ENCODE measurements around the gene PDE3A.
A peak's percentile ranks its signal among the peaks of the same experiment; 100 is the strongest.
"Not testable (repeated sequence)": the region's sequence is repeated elsewhere in the genome, so short reads cannot be mapped to it uniquely, and the experiment has no call there.

Gene PDE3A

GRCh38 chr12:20372326-20373096, 4.2 kb downstream of the PDE3A start:
- DNase-seq = no peak

- no peak for DNase-seq
Observed at GRCh38 chr12:20374795-20375194, 6.5 kb downstream of the PDE3A start.

DNA sequence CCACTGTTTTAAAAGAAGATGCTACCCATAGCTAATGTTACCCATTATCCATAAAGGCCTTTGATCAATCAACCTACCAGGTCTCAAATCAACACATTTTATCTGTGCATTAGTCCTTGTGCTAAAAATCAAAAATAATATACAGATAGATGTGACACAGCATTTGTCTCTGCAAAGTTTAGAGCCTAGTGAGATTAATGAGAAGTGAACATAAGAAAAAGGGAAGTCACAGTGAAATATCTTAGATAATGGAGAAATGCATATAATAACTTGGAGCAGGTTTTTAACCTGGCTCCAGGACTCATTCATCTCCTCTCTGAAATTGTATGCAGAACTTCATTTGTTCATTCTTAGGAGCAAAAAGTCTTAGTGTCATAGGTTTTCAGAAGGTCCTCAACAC, 7.2 kb downstream of the PDE3A start:
- DNase-seq = no peak

GRCh38 chr12:20376984-20377383, 8.6 kb downstream of the PDE3A start:
- DNase-seq = no peak

DNA sequence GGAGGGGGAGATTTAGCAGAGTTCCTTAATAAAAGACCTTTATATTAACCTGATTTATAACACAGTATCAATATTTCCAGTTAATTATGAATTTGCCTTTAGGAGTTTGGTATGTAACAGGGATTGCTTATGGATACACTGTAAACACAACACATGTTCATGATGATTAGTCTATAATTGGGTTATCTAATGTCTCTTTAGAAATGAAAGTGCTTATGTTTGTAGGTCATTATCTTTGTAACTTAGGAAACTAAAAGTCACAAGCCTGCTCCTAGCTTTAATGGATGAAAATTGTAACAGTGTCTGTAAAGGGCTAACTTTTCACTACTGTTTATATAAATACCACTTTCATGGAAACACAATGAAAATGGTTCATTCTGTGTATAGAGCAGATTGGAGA, 9.4 kb downstream of the PDE3A start:
- DNase-seq = no peak

GRCh38 chr12:20382117-20382516, 13.8 kb downstream of the PDE3A start:
- no peak for DNase-seq

DNA sequence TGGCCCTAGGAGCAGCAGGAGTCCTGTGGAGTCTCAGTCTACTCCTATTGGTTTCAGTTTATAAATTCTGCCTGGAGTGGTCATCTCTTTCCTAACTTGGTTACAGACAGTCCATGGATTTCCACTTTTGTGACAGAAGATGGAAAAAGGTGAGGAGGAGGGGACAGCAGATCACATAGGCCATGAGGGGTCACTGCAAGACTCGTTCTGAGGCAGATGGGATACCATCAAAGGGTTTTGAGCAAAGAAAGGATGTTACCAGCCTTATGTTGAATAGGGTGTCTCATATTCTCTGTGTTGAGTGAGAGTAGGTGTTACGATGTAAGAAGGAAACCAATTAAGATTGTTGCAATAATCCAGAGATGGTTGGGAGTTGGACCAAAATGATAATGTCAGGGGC, 15.3 kb downstream of the PDE3A start:
- DNase-seq = no peak

DNA sequence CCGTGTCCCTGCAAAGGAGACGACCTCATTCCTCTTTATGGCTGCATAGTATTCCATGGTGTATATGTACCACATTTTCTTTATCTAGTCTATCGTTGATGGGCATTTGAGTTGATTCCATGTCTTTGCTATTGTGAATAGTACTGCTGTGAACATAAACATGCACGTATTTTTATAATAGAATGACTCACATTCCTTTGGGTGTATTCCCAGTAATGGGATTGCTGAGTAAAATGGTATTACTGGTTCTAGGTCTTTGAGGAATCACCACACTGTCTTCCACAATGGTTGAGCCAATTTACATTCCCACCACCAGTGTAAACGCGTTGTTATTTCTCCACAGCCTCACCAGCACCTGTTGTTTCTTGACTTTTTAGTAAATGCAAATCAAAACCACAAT, 16.5 kb downstream of the PDE3A start:
- DNase-seq = not testable (repeated sequence)

- no peak for DNase-seq
Observed at GRCh38 chr12:20390846-20391245, 22.5 kb downstream of the PDE3A start.

DNA sequence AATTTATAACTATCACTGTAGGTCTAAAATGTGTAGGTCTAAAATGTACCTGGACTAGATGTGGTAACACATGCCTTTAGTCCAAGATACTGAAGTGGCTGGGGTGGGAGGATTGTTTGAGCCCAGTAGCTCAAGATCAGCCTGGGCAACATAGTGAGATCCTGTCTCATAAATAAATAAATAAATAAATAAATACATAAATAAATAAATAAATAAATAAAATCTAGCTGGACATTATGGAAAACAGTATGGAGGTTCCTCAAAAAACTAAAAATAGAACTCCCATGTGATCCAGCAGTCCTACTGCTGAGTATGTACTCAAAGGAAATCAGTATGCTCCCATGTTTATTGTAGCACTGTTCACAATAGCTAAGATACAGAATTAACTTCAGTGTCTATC, 24.0 kb downstream of the PDE3A start:
- DNase-seq = no peak

DNA sequence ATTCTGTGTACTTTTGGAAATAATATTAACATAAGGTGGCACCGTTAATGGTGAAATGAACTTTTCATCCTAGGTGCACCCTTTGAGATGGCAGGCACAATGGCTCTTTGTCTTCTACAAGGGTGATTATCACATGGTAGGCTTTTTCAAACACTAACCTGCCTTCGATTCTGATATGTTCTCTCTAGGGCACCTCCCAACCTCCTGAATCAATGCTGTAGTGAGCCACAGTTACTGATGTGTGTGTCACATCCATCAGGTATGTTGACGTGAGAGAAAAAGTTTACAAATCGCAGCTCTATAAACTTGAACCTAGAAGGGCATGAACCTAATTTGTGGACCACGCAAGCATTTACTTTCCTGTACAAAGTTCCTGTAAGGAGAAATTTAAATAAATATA, 25.4 kb downstream of the PDE3A start:
- DNase-seq = no peak

DNA sequence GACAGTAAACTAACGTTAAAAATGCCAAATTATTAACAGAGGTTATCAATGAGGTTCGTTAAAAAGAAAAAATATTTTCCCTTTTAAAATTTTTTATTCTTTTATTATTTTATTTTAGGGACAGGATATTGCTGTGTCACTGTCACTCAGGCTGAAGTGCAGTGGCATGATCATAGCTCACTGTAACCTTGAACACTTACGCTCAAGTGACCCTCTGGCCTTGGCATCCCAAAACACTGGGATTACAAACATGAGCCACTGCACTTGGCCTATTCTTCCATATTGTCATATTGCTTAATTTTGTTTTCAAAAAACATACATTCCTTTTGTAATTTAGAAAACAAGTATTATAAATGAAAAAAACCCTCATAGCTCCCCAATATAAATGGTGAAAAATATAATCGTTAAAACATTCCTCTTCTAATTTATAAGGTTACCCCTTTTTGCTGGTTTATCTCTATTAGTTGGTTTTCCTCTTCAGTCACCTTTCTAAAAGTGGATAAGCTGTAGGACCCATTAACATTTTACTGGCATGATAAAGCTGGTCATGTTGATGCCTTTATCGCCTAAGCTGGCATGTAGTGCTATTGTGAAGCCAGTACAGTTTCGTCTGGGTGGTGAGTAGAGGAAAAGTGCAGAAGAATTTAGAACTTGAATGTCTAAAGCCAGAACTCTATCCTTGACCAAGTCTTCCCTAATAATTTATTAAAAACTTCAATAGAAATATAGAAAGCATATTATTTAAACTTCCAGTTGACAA, 27.6 kb downstream of the PDE3A start:
- DNase-seq = no peak

- DNase-seq = no peak
Observed at GRCh38 chr12:20398686-20399085, 30.3 kb downstream of the PDE3A start.

DNA sequence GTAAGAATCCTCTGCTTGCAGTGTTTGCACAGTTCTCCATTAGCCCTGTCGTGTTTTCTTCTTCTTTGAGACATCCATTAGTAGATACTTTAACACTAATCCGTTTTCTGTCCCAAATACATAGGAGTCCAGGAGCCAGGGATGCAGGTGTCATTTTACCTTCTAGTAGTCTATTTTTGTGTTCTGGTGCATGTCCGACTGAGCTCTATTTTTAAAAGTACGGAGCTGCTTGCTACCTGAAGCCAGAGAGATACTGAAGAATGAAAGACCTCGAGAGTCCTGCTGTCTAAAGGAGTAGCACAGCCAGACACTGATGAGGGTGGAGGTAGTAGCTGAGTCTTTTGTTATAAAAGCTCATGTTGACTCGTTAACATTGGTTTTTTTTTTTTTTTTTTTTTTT, 31.7 kb downstream of the PDE3A start:
- DNase-seq = no peak

DNA sequence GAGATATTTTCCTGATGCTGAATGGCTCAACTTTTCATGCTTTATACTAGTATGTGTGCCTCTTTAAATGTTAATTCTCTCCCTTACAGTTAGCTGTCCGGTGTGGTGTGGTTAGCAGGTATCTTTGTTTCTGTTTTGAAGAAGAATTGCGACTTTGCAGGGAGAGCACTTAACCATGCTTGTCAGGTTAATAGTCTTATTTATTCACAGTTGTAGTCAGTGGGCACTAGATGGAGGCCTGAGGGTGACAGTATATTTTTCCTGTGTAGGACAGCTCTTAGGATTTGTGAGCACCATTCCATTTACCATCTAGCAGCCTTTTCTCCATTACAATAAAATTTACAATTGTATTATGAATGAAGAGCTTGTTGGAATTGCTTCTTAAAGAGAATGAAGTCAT, 34.9 kb downstream of the PDE3A start:
- DNase-seq = no peak

DNA sequence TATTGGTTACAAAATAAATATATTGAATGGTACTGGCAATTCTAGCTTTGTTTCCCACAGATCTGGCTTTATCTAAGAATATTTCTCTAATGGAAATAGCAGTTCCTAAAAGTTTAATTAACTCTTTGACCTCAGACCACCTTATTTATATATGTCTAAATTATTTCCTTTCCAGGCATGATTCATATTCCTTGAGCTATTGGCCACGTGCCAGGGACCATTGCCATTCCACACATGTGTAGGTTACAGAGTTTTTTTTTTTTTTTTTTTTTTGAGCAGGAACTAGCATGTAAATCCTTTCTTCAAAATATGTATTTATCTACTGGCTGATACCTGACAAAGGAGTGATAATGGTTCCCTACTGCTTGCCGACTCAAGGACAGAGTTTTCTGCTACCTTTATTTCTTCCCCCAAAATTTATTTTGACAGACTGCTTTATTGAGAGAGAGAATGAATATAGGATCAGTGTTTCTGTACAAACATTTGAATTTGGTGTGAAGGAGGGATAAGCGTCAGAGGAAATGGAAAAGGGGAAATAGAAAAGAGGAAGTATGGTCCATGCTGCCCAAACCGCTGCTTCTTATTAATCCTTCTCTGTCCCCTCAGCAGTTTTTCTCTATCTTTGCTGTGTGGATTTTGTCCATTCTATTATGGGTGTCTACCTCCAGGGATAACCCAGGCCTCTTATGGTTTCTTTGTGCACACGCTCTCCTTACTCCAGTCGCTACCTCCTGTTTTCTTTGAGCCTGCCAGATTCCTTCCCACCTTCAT, 36.4 kb downstream of the PDE3A start:
- peak in 1 of 51 donors; percentile 8 for DNase-seq

- DNase-seq = no peak
Observed at GRCh38 chr12:20409607-20410377, 41.5 kb downstream of the PDE3A start.

GRCh38 chr12:20410734-20411133, 42.4 kb downstream of the PDE3A start:
- no peak for DNase-seq

DNA sequence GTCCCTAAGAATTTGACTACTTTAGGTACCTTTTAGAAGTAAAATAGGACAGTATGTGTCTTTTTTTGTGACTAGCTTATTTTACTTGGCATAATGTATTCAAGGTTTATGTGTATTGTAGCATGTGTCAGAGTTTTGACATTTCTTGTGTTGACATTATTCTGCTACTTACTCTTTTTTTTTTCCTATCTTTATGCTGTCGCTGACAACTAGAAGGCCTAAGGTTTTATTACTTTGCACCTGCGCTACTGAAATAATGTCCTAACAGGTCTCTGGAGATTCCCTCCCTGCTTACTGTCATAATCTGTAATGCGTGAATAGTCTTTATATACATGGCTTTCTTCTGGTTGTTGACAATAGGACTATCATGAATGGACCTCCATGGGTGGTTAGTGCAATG, 43.0 kb downstream of the PDE3A start:
- no peak for DNase-seq

GRCh38 chr12:20415028-20415427, 46.7 kb downstream of the PDE3A start:
- DNase-seq = no peak

GRCh38 chr12:20415641-20416040, 47.3 kb downstream of the PDE3A start:
- no peak for DNase-seq

GRCh38 chr12:20420557-20420956, 52.2 kb downstream of the PDE3A start:
- no peak for DNase-seq

All from hypothalamus (tissue), 51 donors.